HEK293 (cell line): ENCODE data around the gene TTLL1.

Experiments used
- ELK4 ChIP-seq: IDR thresholded peaks from 2 replicates; pipeline ENCODE4 v1.6.1; 2011; ENCODE audit warnings: mild to moderate bottlenecking, low read depth, low read length, borderline replicate concordance
- GLI4 ChIP-seq: fragments of 450-650 bp; formaldehyde crosslinking; IDR thresholded peaks from 2 replicates; pipeline ENCODE4 v1.5.1; 2016; ENCODE audit warnings: missing biosample characterization, missing genetic modification characterization
- GLIS1 ChIP-seq: fragments of 450-650 bp; formaldehyde crosslinking; IDR thresholded peaks from 2 replicates; pipeline ENCODE4 v1.5.1; 2016; ENCODE audit warnings: missing biosample characterization, missing genetic modification characterization
- IKZF3 ChIP-seq: fragments of 450-650 bp; IDR thresholded peaks from 2 replicates; pipeline ENCODE4 v1.5.0; 2018; ENCODE audit warnings: missing biosample characterization, mild to moderate bottlenecking, missing genetic modification characterization, moderate library complexity
- KLF1 ChIP-seq: fragments of 450-650 bp; formaldehyde crosslinking; IDR thresholded peaks from 2 replicates; pipeline ENCODE4 v1.5.1; 2016; ENCODE audit warnings: missing biosample characterization, missing genetic modification characterization
- PRDM10 ChIP-seq: fragments of 450-650 bp; formaldehyde crosslinking; IDR thresholded peaks from 2 replicates; pipeline ENCODE4 v1.5.1; 2016; ENCODE audit warnings: missing biosample characterization, missing genetic modification characterization
- SCRT2 ChIP-seq: fragments of 450-650 bp; formaldehyde crosslinking; IDR thresholded peaks from 2 replicates; pipeline ENCODE4 v1.5.1; 2016; ENCODE audit warnings: missing biosample characterization, missing genetic modification characterization
- ZBTB26 ChIP-seq: fragments of 450-650 bp; formaldehyde crosslinking; optimal IDR thresholded peaks from 2 replicates; pipeline ENCODE3; 2016; ENCODE audit warnings: missing biosample characterization, mild to moderate bottlenecking, missing genetic modification characterization
- ZBTB44 ChIP-seq: fragments of 450-650 bp; IDR thresholded peaks from 2 replicates; pipeline ENCODE4 v1.5.1; 2018; ENCODE audit warnings: missing biosample characterization, mild to moderate bottlenecking, missing genetic modification characterization
- ZBTB7A ChIP-seq: fragments of 450-650 bp; formaldehyde crosslinking; IDR thresholded peaks from 2 replicates; pipeline ENCODE4 v1.5.1; 2016; ENCODE audit warnings: low read depth, missing biosample characterization, missing genetic modification characterization
- ZEB2 ChIP-seq: fragments of 450-650 bp; formaldehyde crosslinking; IDR thresholded peaks from 2 replicates; pipeline ENCODE4 v1.5.1; 2016; ENCODE audit warnings: missing biosample characterization, missing genetic modification characterization
- ZFP3 ChIP-seq: fragments of 450-650 bp; formaldehyde crosslinking; IDR thresholded peaks from 2 replicates; pipeline ENCODE4 v1.5.1; 2016; ENCODE audit warnings: low read depth, missing biosample characterization, missing genetic modification characterization
- ZNF138 ChIP-seq: fragments of 450-650 bp; formaldehyde crosslinking; IDR thresholded peaks from 2 replicates; pipeline ENCODE4 v1.5.1; 2016; ENCODE audit warnings: missing biosample characterization, missing genetic modification characterization, borderline replicate concordance
- ZNF148 ChIP-seq: fragments of 450-650 bp; formaldehyde crosslinking; IDR thresholded peaks from 2 replicates; pipeline ENCODE4 v1.5.0; 2017; ENCODE audit warnings: missing biosample characterization, missing genetic modification characterization, borderline replicate concordance
- ZNF169 ChIP-seq: fragments of 450-650 bp; formaldehyde crosslinking; IDR thresholded peaks from 2 replicates; pipeline ENCODE4 v1.5.1; 2016; ENCODE audit warnings: missing biosample characterization, missing genetic modification characterization
- ZNF174 ChIP-seq: fragments of 450-650 bp; formaldehyde crosslinking; IDR thresholded peaks from 2 replicates; pipeline ENCODE4 v1.5.0; 2017; ENCODE audit warnings: missing biosample characterization, mild to moderate bottlenecking, missing genetic modification characterization
- ZNF239 ChIP-seq: fragments of 450-650 bp; formaldehyde crosslinking; IDR thresholded peaks from 2 replicates; pipeline ENCODE4 v1.5.1; 2016; ENCODE audit warnings: missing biosample characterization, missing genetic modification characterization
- ZNF292 ChIP-seq: fragments of 450-650 bp; formaldehyde crosslinking; IDR thresholded peaks from 2 replicates; pipeline ENCODE4 v1.5.1; 2016; ENCODE audit warnings: low read depth, missing biosample characterization, missing genetic modification characterization, borderline replicate concordance
- ZNF473 ChIP-seq: fragments of 450-650 bp; formaldehyde crosslinking; IDR thresholded peaks from 2 replicates; pipeline ENCODE4 v1.5.1; 2017; ENCODE audit warnings: missing biosample characterization, missing genetic modification characterization
- ZNF530 ChIP-seq: fragments of 450-650 bp; formaldehyde crosslinking; IDR thresholded peaks from 2 replicates; pipeline ENCODE4 v1.5.1; 2016; ENCODE audit warnings: low read depth, missing biosample characterization, missing genetic modification characterization
- ZNF561 ChIP-seq: fragments of 450-650 bp; IDR thresholded peaks from 2 replicates; pipeline ENCODE4 v1.5.1; 2018; ENCODE audit warnings: missing biosample characterization, missing genetic modification characterization, borderline replicate concordance
- ZNF701 ChIP-seq: fragments of 450-650 bp; formaldehyde crosslinking; IDR thresholded peaks from 2 replicates; pipeline ENCODE4 v1.5.1; 2016; ENCODE audit warnings: missing biosample characterization, missing genetic modification characterization
- ZNF704 ChIP-seq: fragments of 450-650 bp; formaldehyde crosslinking; IDR thresholded peaks from 2 replicates; pipeline ENCODE4 v1.5.1; 2016; ENCODE audit warnings: missing biosample characterization, missing genetic modification characterization
- ZNF707 ChIP-seq: fragments of 450-650 bp; formaldehyde crosslinking; IDR thresholded peaks from 2 replicates; pipeline ENCODE4 v1.5.1; 2016; ENCODE audit warnings: missing biosample characterization, missing genetic modification characterization
- ZNF768 ChIP-seq: fragments of 450-650 bp; formaldehyde crosslinking; IDR thresholded peaks from 2 replicates; pipeline ENCODE4 v1.5.1; 2018; ENCODE audit warnings: missing biosample characterization, mild to moderate bottlenecking, missing genetic modification characterization
- ZNF837 ChIP-seq: fragments of 450-650 bp; formaldehyde crosslinking; IDR thresholded peaks from 2 replicates; pipeline ENCODE4 v1.5.1; 2016; ENCODE audit warnings: missing biosample characterization, missing genetic modification characterization
- ZSCAN18 ChIP-seq: fragments of 450-650 bp; formaldehyde crosslinking; IDR thresholded peaks from 2 replicates; pipeline ENCODE4 v1.5.1; 2016; ENCODE audit warnings: missing biosample characterization, missing genetic modification characterization

Gene TTLL1

GRCh38 chr22:43014869-43015676 lies 74.1 kb downstream of the TTLL1 start, which contains the start of gene PACSIN2 (continued):
- TF ChIP-seq ZNF561 (tag by site-specific recombination), result no peak
- no peak for TF ChIP-seq ZNF174 (tag by site-specific recombination)
- TF ChIP-seq ZNF169 (tag by site-specific recombination), result no peak
- TF ChIP-seq ZEB2, result peak; percentile 58; the same call in 1 of the 2 replicates
- no peak for TF ChIP-seq ZNF473
- TF ChIP-seq GLIS1 (tag by site-specific recombination), result peak; percentile 68
- no peak for TF ChIP-seq ZNF768 (tag by site-specific recombination)
- TF ChIP-seq ZBTB7A (tag by site-specific recombination), result 0 out of 2 replicates have a peak, but pooled peaks have one; percentile 53
- TF ChIP-seq ZBTB44, result no peak
- TF ChIP-seq KLF1 (tag by site-specific recombination), result 0 out of 2 replicates have a peak, but pooled peaks have one; percentile 31
- TF ChIP-seq ZNF704 (tag by site-specific recombination), result no peak
- TF ChIP-seq ZNF138 (tag by site-specific recombination), result no peak
- TF ChIP-seq ZNF837, result no peak
- no peak for TF ChIP-seq ZNF701
- TF ChIP-seq ZFP3, result no peak
- no peak for TF ChIP-seq ZSCAN18 (tag by site-specific recombination)
- TF ChIP-seq ZNF292 (tag by site-specific recombination), result no peak
- TF ChIP-seq ZBTB26 (tag by site-specific recombination), result peak; percentile 82
- TF ChIP-seq ZNF239 (tag by site-specific recombination), result no peak
- TF ChIP-seq ZNF707, result no peak
- TF ChIP-seq SCRT2 (tag by site-specific recombination), result no peak
- no peak for TF ChIP-seq ZNF148 (tag by site-specific recombination)
- no peak for TF ChIP-seq GLI4 (tag by site-specific recombination)
- TF ChIP-seq ZNF530 (tag by site-specific recombination), result no peak
- TF ChIP-seq PRDM10 (tag by site-specific recombination), result peak; percentile 69
- TF ChIP-seq ELK4, result no peak
- TF ChIP-seq IKZF3 (tag by site-specific recombination), result 0 out of 2 replicates have a peak, but pooled peaks have one; percentile 9
